HG02840 (cell line): Measurements from ENCODE around the gene MEIS1.
"Not testable (repeated sequence)": the region's sequence is repeated elsewhere in the genome, so short reads cannot be mapped to it uniquely, and the experiment has no call there.

Experiments
- ATAC-seq: cut with Tn5 transposase; IDR thresholded peaks from one replicate; pipeline ENCODE4 v1.9.1; 2021; ENCODE audit warnings: mild to moderate bottlenecking, moderate library complexity, moderate number of reproducible peaks; ENCODE audit not compliant: unreplicated experiment, low FRiP score

The MEIS1 gene

DNA sequence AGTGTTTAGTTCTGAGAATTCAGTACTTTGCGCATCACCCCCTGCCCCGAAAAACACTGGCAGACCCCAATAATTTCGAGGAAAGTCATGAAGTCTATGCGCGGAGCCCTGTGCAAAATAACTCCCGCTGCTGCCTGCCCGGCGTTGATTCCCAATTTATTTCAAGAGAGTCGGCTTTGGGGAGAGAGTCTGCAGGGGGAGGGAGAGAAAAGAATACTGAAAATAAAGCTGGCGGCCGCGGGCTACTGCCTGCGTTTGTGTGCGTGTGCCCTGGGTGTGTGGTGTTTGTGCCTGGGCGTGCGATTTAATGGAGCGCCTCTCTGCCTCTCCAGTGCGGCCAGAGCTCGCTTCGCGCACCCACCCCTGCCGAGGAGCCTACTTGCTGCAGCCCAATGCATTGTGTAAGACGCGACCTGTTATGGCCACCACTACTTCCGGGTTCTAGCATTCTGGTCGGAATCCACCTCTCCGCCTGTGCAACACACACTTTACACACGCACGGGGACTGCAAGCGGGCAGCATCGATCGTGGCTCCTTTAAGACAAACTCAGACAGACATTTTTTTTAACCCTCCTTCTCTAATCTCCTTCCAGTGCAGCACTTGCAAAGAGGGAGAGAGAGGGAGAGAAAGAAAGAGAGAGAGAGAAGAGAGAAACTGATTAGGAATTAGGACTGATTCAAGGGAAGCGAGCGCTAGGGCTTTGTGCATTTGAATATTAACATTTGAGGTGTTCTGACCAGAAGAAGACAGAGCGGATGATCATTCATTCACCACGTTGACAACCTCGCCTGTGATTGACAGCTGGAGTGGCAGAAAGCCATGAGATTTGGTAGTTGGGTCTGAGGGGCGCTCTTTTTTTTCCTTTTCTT lies at the start of gene MEIS1:
Gene MEIS1, plus strand, starts transcription at position 447 of the 870 bp plus-strand sequence. CDS start 732 bp downstream, outside the sequence.
- no peak for ATAC-seq

- ATAC-seq, result no peak
Measured at GRCh38 chr2:66387016-66387753, 47.7 kb upstream of the MEIS1 start.

DNA sequence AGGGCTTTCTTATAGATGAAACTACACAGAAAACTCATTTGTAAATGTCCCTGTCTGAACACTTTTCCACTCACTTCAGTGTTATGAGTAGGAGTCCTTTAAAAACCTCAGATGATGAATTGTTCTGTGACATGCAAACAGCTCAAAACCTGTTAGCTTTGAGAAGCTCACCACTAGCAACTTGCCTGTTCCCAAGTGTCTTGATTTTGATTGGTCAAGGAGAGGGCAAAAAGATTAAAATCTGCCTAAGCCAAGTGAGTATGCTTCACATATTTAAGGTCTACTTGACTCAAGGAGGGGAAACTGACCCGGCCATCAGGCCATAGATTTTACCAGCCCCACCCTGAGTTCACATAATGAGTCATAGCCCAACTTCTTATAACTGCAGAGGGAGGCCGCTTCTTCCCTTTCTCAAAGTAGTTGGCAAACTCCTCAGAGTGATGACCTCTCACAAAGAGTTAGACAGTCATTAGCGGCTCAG lies 45.2 kb upstream of the MEIS1 start:
- ATAC-seq, result no peak

DNA sequence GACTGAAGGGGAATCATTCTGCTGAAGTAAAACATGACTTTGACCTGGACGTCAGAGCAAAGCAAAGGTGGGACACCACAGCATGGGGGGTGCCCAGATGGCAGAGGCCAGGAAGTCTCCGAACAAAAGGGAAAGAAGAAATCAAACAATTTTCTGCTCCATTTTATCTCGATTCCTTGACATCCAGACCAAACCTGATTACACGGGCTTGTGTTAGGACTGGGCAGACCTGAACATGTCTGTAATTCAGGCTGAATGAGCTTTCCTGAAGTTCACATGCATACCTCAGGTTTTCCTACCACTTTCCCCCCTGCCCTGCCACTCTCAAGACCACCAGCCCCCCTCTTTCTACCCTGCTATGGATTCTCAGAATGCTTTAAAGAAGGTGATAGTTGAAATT lies 44.8 kb upstream of the MEIS1 start:
- ATAC-seq, result no peak

DNA sequence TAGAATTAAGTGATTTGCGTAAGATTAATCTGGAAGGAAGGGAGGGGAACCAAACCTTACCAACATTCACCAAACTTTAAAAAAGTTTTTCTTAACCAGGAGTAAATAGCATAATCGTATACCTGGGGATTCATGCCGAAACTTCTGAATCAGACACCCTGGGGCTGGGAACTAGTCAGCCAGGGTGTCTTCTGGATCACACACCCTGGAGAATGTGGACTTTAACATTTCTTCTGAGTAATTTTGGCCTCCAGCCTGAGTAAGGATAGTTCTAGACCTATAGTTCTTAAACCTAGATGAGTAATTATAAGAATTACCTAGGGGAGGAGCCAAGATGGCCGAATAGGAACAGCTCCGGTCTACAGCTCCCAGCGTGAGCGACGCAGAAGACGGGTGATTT lies 44.1 kb upstream of the MEIS1 start:
- no peak for ATAC-seq

DNA sequence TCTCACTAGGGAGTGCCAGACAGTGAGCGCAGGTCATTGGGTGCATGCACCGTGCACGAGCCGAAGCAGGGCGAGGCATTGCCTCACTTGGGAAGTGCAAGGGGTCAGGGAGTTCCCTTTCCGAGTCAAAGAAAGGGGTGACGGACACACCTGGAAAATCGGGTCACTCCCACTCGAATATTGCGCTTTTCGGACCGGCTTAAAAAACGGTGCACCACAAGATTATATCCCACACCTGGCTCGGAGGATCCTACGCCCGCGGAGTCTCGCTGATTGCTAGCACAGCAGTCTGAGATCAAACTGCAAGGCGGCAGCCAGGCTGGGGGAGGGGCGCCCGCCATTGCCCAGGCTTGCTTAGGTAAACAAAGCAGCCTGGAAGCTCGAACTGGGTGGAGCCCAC lies 43.7 kb upstream of the MEIS1 start:
- not testable (repeated sequence) for ATAC-seq

DNA sequence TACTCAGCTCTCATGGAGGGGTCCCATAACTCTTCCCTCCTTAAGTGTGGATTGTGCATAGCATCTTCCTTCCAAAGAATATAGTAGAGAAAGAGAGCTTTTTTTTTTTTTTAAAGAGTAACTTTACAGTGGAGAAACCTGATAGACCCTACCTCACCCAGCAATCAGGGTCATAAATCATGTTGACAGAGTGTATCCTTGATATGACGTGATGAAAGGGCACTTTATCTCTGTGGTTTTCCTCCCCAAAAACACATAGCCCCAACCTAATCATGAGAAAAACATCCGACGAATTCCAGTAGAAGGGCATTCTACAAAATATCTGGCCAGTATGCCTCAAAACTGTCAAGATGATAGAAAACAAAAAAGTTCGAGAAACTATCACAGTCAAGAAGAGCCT lies 29.5 kb upstream of the MEIS1 start:
- no peak for ATAC-seq

DNA sequence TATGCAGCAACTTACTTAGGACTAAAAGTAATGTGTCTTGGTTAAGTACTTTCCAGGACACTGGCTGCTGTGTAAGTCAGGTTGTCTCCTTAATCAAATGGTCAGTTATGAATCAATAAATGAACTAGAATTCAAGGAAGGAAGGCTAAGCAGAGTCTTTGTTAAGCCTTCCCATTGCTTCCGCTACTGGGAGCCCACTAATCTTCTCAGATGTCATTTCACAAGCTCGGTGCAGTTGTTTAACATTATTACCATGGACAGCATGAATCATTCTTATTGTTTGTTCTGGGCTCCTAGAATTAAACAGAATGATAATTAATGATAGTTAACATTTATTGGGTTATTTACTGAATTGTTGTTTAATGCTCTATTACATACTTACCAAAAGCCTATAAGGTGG lies 26.0 kb upstream of the MEIS1 start:
- no peak for ATAC-seq

GRCh38 chr2:66412874-66413273 lies 22.1 kb upstream of the MEIS1 start:
- ATAC-seq, result no peak

DNA sequence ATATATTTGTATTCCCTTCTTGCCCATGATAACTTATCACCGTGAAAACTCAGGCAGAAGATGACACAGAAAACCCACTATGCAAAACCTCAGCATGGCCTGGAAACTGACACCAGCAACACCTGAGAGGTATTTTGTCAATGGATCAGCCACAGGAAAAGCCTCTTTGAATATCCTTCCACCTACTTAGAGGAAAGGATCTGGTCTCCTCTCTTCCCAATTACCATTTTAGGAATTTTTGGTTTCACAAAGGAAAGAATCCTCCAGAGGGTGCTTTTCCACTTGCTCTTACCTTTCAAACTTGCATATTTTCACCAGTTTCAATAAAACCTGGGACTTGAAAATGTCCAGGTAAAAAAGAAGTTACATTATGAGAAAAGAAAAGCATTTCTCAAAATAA lies 20.0 kb upstream of the MEIS1 start:
- no peak for ATAC-seq

DNA sequence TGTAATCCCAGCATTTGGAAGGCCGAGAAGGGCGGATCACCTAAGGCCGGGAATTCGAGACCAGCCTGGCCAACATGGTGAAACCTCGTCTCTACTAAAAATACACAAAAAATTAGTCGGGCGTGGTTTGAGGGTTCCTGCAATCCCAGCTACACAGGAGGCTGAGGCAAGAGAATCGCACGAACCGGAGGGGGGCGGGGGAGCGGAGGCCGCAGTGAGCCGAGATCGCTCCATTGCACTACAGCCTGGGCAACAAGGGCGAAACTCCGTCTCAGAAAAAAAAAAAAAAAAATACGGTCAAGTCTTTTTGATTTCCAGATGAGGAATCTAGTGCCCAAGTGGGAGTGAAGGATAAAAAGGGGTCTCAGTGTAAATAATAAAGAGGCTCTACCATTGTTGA lies 16.5 kb upstream of the MEIS1 start:
- ATAC-seq, result no peak

- no peak for ATAC-seq
Measured at GRCh38 chr2:66421612-66422011, 13.3 kb upstream of the MEIS1 start.

GRCh38 chr2:66423391-66424124 lies 11.4 kb upstream of the MEIS1 start:
- ATAC-seq, result no peak

DNA sequence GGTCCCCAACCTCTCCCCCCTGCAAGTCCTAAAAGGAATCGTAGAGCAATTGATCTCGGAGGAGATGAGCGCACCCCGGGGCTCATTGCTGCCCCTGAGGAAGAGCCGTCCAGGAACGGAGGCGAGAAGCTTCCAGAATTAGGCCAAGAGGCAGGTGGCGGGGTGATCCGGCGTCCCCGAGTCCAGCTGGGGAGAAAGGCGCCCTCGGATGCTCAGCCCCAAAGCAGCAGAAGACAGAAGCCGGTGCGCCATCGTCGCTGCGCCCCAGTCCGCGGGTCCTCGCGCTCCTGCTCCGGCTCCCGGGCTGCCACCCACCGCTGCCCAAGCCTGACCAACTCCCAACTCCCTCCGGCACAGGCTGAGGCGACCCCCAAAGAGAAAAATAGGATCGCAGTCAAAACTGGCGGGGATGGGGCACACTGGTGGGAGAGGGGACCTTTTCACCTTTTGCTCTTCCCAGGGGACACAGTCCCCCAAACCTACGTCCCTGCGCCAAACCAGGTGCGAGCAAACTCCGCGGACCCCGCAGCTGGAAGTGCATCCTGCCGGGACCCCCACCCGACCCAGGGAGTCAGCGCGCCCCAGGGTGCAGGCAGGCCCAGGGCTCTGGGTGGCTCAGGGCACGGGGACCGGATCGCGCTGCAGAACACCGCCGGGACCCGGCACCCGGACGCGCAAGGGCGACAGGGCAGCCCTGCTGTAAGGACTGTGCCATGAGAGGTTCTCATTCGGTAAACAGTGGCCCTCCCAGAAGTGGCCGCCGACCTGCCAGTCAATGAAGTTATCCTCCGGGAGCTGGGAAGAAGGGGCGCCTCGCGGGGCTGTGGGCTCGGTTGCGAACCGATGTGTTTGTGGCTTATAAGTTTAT lies 8.4 kb upstream of the MEIS1 start:
- no peak for ATAC-seq

- no peak for ATAC-seq
Measured at GRCh38 chr2:66427300-66427699, 7.6 kb upstream of the MEIS1 start.

DNA sequence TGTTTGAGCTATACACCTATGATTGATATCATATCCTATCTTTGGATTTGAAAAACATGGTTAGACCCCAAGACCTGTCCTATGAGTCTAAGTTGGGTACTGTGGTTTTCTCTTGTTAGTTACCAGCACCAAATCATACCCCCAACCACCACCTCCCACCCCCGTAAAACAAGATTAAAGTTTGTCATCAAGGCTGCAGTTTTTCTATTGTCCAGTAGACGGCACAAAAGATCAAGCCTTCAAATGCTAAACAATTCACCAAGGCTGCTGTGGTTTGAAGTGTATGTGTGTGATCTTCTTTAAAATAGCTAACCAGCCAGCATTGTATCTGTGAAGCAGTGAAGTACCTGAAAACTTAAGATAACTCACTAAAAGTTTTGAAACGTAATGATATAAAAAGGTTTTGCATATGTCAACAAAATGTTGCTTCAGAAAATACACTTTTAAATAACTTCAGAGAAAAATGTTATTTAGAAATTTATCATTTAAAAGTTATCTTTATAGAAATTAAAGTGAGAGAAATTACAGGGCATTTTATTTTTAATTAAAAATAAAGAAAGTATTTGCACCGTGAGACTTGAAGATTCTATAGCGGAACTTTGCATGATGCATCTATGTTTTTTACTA lies 5.8 kb upstream of the MEIS1 start:
- ATAC-seq, result no peak

DNA sequence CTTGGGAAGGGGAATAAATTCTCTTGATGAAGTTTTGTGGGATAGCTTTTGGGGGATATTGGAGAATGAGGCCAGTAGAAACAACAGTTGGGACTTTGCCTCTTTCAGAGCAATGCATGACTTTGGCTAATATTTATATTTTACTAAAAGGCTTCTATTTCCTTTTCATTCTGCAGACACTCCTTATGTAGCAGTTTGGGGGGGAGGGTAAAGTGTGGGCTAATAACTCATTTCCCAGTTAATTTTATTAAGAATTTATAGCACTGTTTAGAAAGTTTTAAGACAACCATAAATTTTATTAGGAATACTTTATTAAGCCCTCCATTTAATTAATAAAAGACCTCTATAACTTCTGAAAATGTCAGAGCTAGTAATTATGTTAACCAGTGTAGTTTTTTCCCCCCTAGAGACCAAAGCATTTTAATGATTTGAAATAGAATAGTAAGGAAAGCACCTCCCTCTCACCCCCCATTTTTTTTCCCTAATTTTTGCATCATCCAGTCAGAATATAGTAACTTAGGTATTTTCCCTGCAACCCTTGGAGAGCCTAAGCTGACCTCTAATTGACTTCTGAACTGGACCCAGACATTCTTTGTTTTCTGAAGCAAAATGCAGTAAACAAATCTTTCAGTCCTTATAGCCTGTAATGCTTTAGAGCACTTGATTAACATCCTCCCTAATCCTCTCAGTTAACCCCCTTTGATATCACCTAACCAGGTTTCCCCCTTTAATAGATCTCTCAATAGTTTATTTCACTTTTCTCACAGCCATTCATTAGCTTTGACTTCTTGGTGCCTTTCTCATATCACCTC lies 5.0 kb upstream of the MEIS1 start:
- ATAC-seq, result no peak

DNA sequence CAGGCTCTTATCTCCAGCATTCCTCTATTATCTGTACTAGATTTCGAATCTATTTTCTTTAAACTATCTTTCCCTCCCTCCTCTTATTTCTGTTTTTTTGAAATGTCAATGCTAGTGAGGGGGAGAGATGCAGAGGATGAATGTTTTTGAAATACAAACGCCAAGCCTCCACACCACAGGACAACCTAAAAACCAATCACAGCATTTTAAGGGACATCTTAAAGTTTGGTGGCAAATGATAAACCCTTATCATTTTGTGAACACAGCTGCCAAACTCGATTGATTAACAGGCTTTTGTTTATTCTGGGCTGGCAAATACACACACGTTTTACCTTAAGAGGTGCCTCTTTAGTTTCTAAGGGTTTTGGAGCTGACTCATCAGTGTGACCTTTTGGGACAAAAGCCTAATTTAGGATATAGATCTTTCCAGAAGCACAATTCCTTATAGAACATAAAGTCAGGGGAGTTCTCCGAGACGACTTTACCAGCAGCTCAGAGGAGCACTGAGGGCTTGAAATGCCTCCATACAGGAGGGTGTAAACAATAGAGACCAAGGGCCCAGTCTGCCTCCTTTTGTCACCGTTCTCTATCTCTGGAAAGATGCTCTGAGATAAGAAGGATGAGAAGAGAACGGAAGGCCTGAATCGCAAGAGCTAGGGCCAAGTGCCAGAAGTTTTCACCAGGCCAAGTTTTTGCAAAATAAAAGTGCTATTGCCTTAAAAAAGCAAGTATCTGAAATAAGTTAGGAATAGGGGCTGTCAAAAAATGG lies 4.2 kb upstream of the MEIS1 start:
- ATAC-seq, result no peak
